GM18505 (cell line): ENCODE results near the gene TMC2.

Experiments used
- ATAC-seq: cut with Tn5 transposase; IDR thresholded peaks from one replicate; pipeline ENCODE4 v1.9.1; 2021; ENCODE audit not compliant: unreplicated experiment
- POLR2A ChIP-seq: IDR thresholded peaks from 4 replicates; pipeline ENCODE4 v1.6.1; 2011; ENCODE audit warnings: borderline replicate concordance; ENCODE audit not compliant: insufficient read depth, insufficient read length; ENCODE audit errors: extremely low read depth

TMC2 gene

GRCh38 chr20:2640260-2640659 lies 103.9 kb downstream of the TMC2 start:
- TF ChIP-seq POLR2A: no peak
- ATAC-seq: no peak

- no peak for TF ChIP-seq POLR2A
- ATAC-seq: no peak
Observed at GRCh38 chr20:2640899-2641298, 104.5 kb downstream of the TMC2 start.

- ATAC-seq: no peak
- TF ChIP-seq POLR2A: no peak
Observed at GRCh38 chr20:2643708-2644107, 107.3 kb downstream of the TMC2 start.

GRCh38 chr20:2651772-2652723 lies 115.7 kb downstream of the TMC2 start, which contains the start of gene NOP56:
Gene NOP56 (plus strand): TSS chr20:2652632. CDS start chr20:2652661, 29 bp downstream.
- peak; percentile 97 for TF ChIP-seq POLR2A
- ATAC-seq: peak; percentile 79

- peak; percentile 47 for ATAC-seq
- no peak for TF ChIP-seq POLR2A
Observed at GRCh38 chr20:2652724-2653555, 116.6 kb downstream of the TMC2 start.

- ATAC-seq: no peak
- no peak for TF ChIP-seq POLR2A
Observed at GRCh38 chr20:2653556-2654383, 117.4 kb downstream of the TMC2 start.

DNA sequence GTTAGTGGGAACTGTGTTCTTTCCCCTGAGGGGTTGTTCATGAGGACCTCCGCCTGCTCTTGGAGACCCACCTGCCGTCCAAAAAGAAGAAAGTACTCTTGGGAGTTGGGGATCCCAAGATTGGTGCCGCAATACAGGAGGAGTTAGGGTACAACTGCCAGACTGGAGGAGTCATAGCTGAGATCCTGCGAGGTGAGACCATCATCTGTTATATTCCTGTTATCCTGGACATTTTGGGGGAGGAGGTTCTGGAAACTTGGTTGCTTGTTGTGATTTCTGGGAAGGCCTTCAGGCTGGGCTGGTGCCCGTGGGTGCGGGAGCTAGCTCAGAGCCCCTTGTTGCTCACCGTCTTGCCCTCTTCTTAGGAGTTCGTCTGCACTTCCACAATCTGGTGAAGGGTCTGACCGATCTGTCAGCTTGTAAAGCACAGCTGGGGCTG lies 118.0 kb downstream of the TMC2 start:
- ATAC-seq: no peak
- TF ChIP-seq POLR2A: peak; percentile 6

- no peak for TF ChIP-seq POLR2A
- no peak for ATAC-seq
Observed at GRCh38 chr20:2654831-2655230, 118.5 kb downstream of the TMC2 start.

DNA sequence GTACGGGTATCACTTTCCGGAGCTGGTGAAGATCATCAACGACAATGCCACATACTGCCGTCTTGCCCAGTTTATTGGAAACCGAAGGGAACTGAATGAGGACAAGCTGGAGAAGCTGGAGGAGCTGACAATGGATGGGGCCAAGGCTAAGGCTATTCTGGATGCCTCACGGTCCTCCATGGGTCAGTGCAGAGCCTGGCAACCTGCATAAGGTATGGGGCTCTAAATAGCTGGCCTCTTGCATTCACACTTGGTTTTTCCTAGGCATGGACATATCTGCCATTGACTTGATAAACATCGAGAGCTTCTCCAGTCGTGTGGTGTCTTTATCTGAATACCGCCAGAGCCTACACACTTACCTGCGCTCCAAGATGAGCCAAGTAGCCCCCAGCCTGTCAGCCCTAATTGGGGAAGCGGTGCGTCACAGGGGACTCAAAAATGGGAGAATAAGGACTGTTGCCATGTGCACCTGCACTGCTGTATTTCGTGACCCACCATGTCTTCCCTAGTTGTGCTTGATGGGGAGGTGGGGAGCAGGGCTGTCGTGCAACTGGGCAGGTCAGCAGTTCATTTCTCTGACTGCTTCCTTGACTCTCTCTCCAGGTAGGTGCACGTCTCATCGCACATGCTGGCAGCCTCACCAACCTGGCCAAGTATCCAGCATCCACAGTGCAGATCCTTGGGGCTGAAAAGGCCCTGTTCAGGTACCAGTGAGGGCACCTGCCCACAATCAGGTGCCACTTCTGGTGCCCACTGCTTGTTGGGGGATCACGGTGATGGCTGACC lies 119.2 kb downstream of the TMC2 start:
- peak; percentile 22 for TF ChIP-seq POLR2A
- ATAC-seq: no peak

- no peak for ATAC-seq
- no peak for TF ChIP-seq POLR2A
Observed at GRCh38 chr20:2656471-2657117, 120.2 kb downstream of the TMC2 start.

DNA sequence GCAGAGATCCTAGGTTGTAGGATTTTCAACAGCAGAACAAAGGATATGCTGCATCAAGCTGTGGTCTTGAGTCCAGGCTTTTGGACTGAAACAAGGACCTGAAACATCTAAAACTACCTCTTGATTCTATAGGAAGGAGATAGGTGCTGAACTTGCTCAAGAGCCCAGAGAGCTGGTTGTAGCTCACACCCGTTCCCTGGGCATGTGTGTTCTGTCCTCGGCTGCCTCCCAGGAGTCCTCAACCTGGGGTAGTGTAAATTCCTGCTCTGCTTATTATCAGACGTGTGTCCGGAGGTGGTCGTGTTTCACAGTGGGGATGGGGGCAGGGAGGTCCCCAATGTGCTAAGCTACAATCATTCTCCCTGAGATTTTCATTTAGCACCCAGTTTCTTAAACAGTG lies 120.9 kb downstream of the TMC2 start:
- no peak for ATAC-seq
- peak; percentile 39 for TF ChIP-seq POLR2A
